ENCODE data around the gene ZNF814. TPM values are rescaled to one million over a fixed set of nuclear protein-coding genes. Genes with fewer than 3 reads are reported as not detected.

ZNF814 gene
- total and polyA plus RNA-seq, 8 donors, result 3.7 to 10.8 (median 6.6) TPM

- no peak for FAIRE-seq
- H3K36me3 ChIP-seq, result no peaks in the 10 kb centered on the region
- ATAC-seq, result no peak
- intact Hi-C loops (cut with DNase I), result no loop called here
- no peak overlapping the region for H3K27ac ChIP-seq
- WGBS, 2 donors, result 92 to 98% methylated on average over 4 of the region's 4 CpGs
- H3K4me1 ChIP-seq, result peaks cover 0 to 3% (median 0%) of the 10 kb centered on the region in 3 donors
- no peaks in the 10 kb centered on the region for H3K9me3 ChIP-seq
- no peak for DNase-seq
- no peaks in the 10 kb centered on the region for H3K27me3 ChIP-seq
- H3K4me3 ChIP-seq, result no peak overlapping the region
- TF ChIP-seq CTCF (IDR thresholded peaks at IDR 0.05), result no peak
These were observed 86.6 kb downstream of the ZNF814 start for GRCh38 chr19:57802269-57802668.

DNA sequence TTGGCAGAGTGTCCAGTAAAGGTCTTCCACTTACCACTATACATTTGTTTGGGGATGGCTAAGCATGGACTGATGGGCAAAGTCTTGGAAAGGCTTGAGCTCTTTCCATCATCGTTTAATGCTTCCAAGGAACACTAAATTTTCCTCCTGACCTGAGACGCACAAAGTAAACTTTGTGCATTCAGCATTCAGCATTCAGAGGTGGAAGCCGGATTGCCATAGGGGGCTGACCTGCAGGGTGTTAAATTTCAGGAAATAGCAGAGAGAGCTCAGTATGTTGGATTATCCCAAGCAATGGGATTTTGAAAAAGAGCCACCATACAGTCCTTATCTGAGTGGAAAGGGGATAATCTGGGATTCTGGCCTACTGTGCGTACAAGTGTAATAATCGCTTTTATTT, 88.1 kb downstream of the ZNF814 start:
- Histone ChIP-seq H3K27ac (peak overlapping the region in 1 of 4 donors; percentile 12), H3K9me3 (no peaks in the 10 kb centered on the region)
- WGBS, 2 donors, result 81 to 82% methylated on average over 5 of the region's 5 CpGs

More for the DNA sequence above, 88.1 kb downstream of the ZNF814 start:
- intact Hi-C loops (cut with DNase I), result no loop called here
- FAIRE-seq (no peak), DNase-seq (no peak), ATAC-seq (no peak)
- Histone ChIP-seq H3K27me3 (no peaks in the 10 kb centered on the region), H3K36me3 (peaks cover 0 to 8% (median 0%) of the 10 kb centered on the region in 3 donors), H3K4me3 (no peak overlapping the region), H3K4me1 (peaks cover 0 to 3% (median 0%) of the 10 kb centered on the region in 3 donors)
- no peak for TF ChIP-seq CTCF (IDR thresholded peaks at IDR 0.05)

Other genes with a start within 250 kb of the ZNF814 start
- gene ZSCAN4, start 220.1 kb downstream of the ZNF814 start, total RNA-seq, result under 1 TPM in 1 of 6 donors, not detected in 5; 0.09 TPM
- gene ZSCAN4, start 220.1 kb downstream of the ZNF814 start, polyA plus RNA-seq, result under 1 TPM in 1 of 2 donors, not detected in 1; 0.05 TPM
- 1 to 10 TPM; 2.2 to 3.2 (median 2.5) TPM for gene ZNF551, start 207.1 kb downstream of the ZNF814 start, total RNA-seq
- 1 to 10 TPM; 1.1 to 1.5 TPM for gene ZNF551, start 207.1 kb downstream of the ZNF814 start, polyA plus RNA-seq
- gene ZNF154, start 179.8 kb downstream of the ZNF814 start, total RNA-seq, result 1 to 10 TPM; 1.5 to 4.6 (median 2.3) TPM
- gene ZNF154, start 179.8 kb downstream of the ZNF814 start, polyA plus RNA-seq, result 1 to 10 TPM; 3.1 to 3.4 TPM
- 1 to 10 TPM; 1.7 to 5.8 (median 2.6) TPM for gene ZNF671, start 161.4 kb downstream of the ZNF814 start, total RNA-seq
- 1 to 10 TPM; 3.5 to 8.3 TPM for gene ZNF671, start 161.4 kb downstream of the ZNF814 start, polyA plus RNA-seq
- gene ZNF776, start 142.2 kb downstream of the ZNF814 start, total RNA-seq, result 10 to 100 TPM in 1 of 6 donors, 1 to 10 TPM in 5; 2.9 to 10.8 (median 4.5) TPM
- 1 to 10 TPM; 2.9 to 6.3 TPM for gene ZNF776, start 142.2 kb downstream of the ZNF814 start, polyA plus RNA-seq
- 10 to 100 TPM in 1 of 6 donors, 1 to 10 TPM in 5; 3.9 to 12.9 (median 5.3) TPM for gene ZNF586, start 119.4 kb downstream of the ZNF814 start, total RNA-seq
- 1 to 10 TPM; 3.0 to 4.3 TPM for gene ZNF586, start 119.4 kb downstream of the ZNF814 start, polyA plus RNA-seq
- 1 to 10 TPM; 3.4 to 5.8 (median 4.1) TPM for gene ZNF552, start 74.1 kb downstream of the ZNF814 start, total RNA-seq
- gene ZNF552, start 74.1 kb downstream of the ZNF814 start, polyA plus RNA-seq, result 1 to 10 TPM; 3.4 to 4.7 TPM
- 10 to 100 TPM in 1 of 6 donors, 1 to 10 TPM in 5; 8.0 to 10.3 (median 9.0) TPM for gene ZNF587B, start 58.7 kb downstream of the ZNF814 start, total RNA-seq
- gene ZNF587B, start 58.7 kb downstream of the ZNF814 start, polyA plus RNA-seq, result 1 to 10 TPM; 4.4 to 8.4 TPM
- 10 to 100 TPM; 12.2 to 29.5 (median 16.1) TPM for gene ZNF587, start 39.2 kb downstream of the ZNF814 start, total RNA-seq
- gene ZNF587, start 39.2 kb downstream of the ZNF814 start, polyA plus RNA-seq, result 10 to 100 TPM in 1 of 2 donors, 1 to 10 TPM in 1; 9.3 to 28.2 TPM
- 10 to 100 TPM in 1 of 6 donors, 1 to 10 TPM in 5; 4.8 to 15.3 (median 6.6) TPM for gene ZNF417, start 27.6 kb upstream of the ZNF814 start, total RNA-seq
- gene ZNF417, start 27.6 kb upstream of the ZNF814 start, polyA plus RNA-seq, result 1 to 10 TPM; 2.8 to 3.3 TPM
- gene ZNF418, start 46.4 kb upstream of the ZNF814 start, total RNA-seq, result 1 to 10 TPM; 2.6 to 6.3 (median 4.0) TPM
- gene ZNF418, start 46.4 kb upstream of the ZNF814 start, polyA plus RNA-seq, result 1 to 10 TPM; 4.6 to 8.4 TPM
- gene ZNF256, start 58.7 kb upstream of the ZNF814 start, total RNA-seq, result 1 to 10 TPM; 1.9 to 2.6 (median 2.1) TPM
- 1 to 10 TPM in 1 of 2 donors, under 1 TPM in 1; 0.95 to 2.5 TPM for gene ZNF256, start 58.7 kb upstream of the ZNF814 start, polyA plus RNA-seq
- gene C19orf18, start 85.5 kb upstream of the ZNF814 start, total RNA-seq, result under 1 TPM in 5 of 6 donors, not detected in 1; 0.16 to 0.78 (median 0.42) TPM
- gene C19orf18, start 85.5 kb upstream of the ZNF814 start, polyA plus RNA-seq, result 1 to 10 TPM; 2.5 to 7.9 TPM
- 1 to 10 TPM; 4.8 to 9.7 (median 6.3) TPM for gene ZNF606, start 113.8 kb upstream of the ZNF814 start, total RNA-seq
- gene ZNF606, start 113.8 kb upstream of the ZNF814 start, polyA plus RNA-seq, result 10 to 100 TPM; 10.9 to 12.2 TPM
- gene ZSCAN1, start 145.0 kb upstream of the ZNF814 start, total RNA-seq, result under 1 TPM in 5 of 6 donors, not detected in 1; 0.25 to 0.49 (median 0.32) TPM
- 1 to 10 TPM; 2.5 to 7.1 TPM for gene ZSCAN1, start 145.0 kb upstream of the ZNF814 start, polyA plus RNA-seq
- 1 to 10 TPM; 1.1 to 5.0 (median 2.0) TPM for gene ZNF135, start 170.2 kb upstream of the ZNF814 start, total RNA-seq
- 10 to 100 TPM in 1 of 2 donors, 1 to 10 TPM in 1; 8.5 to 11.6 TPM for gene ZNF135, start 170.2 kb upstream of the ZNF814 start, polyA plus RNA-seq
- gene ZSCAN18, start 209.2 kb upstream of the ZNF814 start, total RNA-seq, result 10 to 100 TPM; 17.3 to 37.4 (median 21.1) TPM
- 10 to 100 TPM; 39.1 to 93.0 TPM for gene ZSCAN18, start 209.2 kb upstream of the ZNF814 start, polyA plus RNA-seq

Data from pancreas (tissue), 10 donors.